Right renal pelvis (tissue), 4 donors: ENCODE measurements around the gene CCDC142. TPM values are rescaled to one million over a fixed set of nuclear protein-coding genes. Genes with fewer than 3 reads are reported as not detected.
A peak's percentile ranks its signal among the peaks of the same experiment; 100 is the strongest.
"Not testable (repeated sequence)": the region's sequence is repeated elsewhere in the genome, so short reads cannot be mapped to it uniquely, and the experiment has no call there.

Experiments used
- DNase-seq, 4 donors: peaks; one replicate each; pipeline ENCODE4 v3.0.0-alpha.2; 2013; ENCODE audit warnings: low read depth in 4 of 4, low spot score in 3 of 4, missing footprints in 1 of 4
- polyA plus RNA-seq, 4 donors: library from polyadenylated mRNA; unstranded; fragments of 120-200 nt; gene quantifications; one replicate each; pipeline ENCODE4 v1.2.1, GENCODE V29; 2013; ENCODE audit not compliant: insufficient read length in 4 of 4

The CCDC142 gene
- polyA plus RNA-seq, 4 donors = 8.0 to 12.1 (median 10.1) TPM

GRCh38 chr2:74472086-74472944 is 10.5 kb downstream of the CCDC142 start, which contains the start of gene MRPL53:
TSS of gene MRPL53 (minus strand) at chr2:74472680. CDS start at chr2:74472660, 20 bp downstream.
- peak; percentile 91 to 97 (median 94) for DNase-seq

- no peak for DNase-seq
Observed at GRCh38 chr2:74471332-74472065, 11.3 kb downstream of the CCDC142 start.

GRCh38 chr2:74470742-74471141 is 12.1 kb downstream of the CCDC142 start:
- not testable (repeated sequence) for DNase-seq

- no peak for DNase-seq
Observed at GRCh38 chr2:74464406-74464805, 18.4 kb downstream of the CCDC142 start.

GRCh38 chr2:74462786-74463105 is 20.1 kb downstream of the CCDC142 start:
- no peak for DNase-seq

- DNase-seq = no peak
Observed at GRCh38 chr2:74462054-74462785, 20.6 kb downstream of the CCDC142 start.

DNA sequence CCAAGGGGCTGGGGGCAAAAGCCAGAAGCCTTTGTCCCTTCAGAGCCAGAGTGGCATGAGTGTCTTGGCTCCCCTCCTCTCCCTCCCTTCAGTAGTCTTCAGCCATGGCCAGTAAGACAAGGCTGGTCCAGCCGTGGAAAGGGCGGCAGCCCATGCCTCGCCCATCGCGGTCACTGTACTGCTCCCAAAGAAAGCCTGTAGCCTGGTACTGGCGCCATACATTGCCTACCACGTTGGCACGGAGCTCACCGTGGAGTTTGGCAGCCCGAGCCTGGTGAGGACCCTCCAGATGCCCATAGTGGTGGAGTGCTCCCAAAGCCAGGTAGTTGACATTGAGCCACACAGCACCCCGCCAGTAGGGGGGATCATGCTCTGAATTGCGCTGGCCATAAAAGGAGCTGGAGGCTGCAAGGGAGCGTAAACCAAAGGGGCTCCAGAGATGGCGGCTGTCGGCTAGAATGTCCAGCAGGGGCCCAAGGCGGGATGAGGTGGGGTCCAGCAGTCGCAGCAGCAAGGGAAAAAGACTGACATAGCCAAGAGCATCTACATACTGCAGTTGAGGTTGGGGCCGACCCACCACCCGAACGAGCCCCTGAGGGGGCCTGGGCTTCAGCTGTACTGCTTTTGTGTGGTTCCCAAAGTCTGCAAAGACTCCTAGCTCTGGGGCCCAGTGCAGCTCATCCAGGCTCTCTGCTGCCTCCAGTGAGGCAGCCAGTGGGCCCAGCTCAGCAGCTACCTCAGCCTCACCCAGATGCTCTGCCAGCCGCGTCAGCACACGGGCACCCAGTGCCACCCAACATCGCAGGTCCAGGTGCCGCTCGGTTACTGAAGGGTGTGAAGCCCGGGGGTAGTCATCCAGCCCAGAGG is 21.4 kb downstream of the CCDC142 start:
- DNase-seq = no peak

GRCh38 chr2:74460187-74460586 is 22.6 kb downstream of the CCDC142 start:
- not testable (repeated sequence) for DNase-seq

- DNase-seq = not testable (repeated sequence)
Observed at GRCh38 chr2:74459503-74460118, 23.2 kb downstream of the CCDC142 start.

GRCh38 chr2:74458938-74459363 is 23.8 kb downstream of the CCDC142 start:
- no peak for DNase-seq

DNA sequence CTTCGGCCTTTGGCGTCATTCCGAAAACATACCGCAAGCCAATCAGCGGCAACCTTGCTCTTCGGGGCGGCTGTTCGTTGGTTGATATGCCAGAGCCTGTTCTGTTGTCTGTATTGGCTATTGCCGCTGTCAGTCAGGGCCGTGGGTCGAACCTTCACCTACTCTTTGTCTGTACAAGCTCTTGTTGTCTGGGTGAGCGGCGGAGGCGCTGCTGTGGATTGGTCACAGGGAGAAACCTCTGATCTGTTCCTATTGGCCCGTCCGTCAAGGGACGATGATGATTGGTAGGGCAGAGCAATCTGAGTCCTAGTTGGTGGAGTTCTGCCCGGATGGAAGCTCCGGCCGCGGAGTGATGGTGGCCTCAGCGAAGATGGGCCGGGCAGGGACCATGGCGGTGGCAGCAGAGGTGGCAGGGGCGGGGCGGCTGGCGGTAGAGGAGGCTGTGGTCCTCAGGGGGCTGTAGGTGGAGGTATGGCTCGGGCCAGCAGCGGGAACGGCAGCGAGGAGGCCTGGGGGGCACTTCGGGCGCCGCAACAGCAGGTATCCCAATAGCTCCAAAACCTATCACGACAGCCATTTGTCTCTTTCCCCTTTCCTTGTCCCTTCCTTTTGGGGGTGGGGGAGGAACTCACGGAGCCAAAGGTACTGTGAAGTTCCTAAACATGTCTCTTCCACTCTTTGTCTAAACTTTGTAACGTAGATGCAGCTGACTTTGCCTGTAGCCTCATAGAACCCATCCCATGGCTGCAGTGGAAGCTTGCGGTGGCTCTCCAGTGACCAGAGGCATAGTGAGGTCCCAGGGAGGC is 24.5 kb downstream of the CCDC142 start, which contains the start of gene WBP1:
Gene WBP1, plus strand, starts transcription at position 307 of the 806 bp plus-strand sequence. Its CDS starts 165 bp downstream, at position 472.
- DNase-seq = peak; percentile 98 to 100 (median 100)

DNA sequence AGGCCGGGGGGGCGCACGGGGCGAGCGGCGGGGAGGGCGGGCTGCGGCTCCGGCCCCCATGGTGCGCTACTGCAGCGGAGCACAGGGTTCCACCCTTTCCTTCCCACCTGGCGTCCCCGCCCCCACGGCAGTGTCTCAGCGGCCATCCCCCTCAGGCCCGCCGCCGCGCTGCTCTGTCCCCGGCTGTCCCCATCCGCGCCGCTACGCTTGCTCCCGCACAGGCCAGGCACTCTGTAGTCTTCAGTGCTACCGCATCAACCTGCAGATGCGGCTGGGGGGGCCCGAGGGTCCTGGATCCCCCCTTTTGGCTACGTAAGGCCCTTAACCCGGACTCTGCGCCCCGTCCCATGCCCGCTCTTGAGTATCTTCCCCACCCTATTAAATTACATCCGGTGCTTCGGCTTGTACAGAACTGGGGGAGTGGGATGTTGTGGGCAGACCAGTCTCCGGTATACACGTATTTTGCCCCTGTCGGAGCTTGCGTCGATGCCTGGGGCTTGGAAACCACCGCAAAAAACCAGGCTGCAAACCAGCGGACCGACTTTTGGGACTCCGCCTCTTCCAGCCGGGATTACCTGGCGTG is 25.2 kb downstream of the CCDC142 start:
- peak in 1 of 4 donors; percentile 42 for DNase-seq

- no peak for DNase-seq
Observed at GRCh38 chr2:74457129-74457548, 25.7 kb downstream of the CCDC142 start.

DNA sequence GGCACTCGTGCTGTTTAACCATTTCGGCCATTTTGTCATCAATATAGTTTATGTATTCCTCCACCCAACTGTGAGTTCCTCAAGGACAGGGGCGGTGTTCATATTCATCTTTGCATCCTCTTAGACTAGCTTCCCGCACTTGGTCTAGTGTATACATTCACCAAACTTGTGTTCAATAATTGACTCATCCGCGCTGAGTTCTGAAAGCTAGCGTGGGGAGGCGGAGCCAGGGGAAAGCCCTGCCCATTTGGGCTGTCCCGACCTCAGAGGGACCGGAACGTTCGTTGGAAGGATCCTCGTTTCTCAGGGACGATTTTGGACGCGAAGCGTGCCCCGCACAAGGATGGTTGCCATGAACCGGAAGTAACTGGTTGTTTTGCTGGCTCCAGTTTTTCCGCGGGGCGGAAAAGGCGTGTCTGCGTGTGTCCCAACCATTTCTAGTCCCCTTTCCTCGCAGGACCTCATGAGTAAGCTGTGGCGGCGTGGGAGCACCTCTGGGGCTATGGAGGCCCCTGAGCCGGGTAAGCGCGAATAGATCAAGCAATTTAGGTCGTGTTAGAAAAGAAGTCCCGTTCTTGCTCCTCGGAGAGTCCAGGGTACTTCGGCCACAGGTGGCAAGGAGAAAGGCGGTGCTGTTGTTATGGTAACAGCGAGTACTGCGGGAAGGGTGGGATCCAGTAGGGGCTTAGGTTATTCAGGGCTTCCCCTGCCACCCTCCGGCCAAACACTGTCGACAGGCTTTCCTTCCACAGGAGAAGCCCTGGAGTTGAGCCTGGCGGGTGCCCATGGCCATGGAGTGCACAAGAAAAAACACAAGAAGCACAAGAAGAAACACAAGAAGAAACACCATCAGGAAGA is 27.9 kb downstream of the CCDC142 start, which contains the start of gene INO80B:
Gene INO80B, plus strand, starts transcription at position 434 of the 858 bp plus-strand sequence. Its CDS starts 30 bp downstream, at position 464.
- DNase-seq = peak; percentile 95 to 99 (median 98)

GRCh38 chr2:74450570-74451190 is 32.1 kb downstream of the CCDC142 start:
- DNase-seq = no peak

- DNase-seq = no peak
Observed at GRCh38 chr2:74448771-74449170, 34.0 kb downstream of the CCDC142 start.
